ENCODE results near the gene C3orf18.

DNA sequence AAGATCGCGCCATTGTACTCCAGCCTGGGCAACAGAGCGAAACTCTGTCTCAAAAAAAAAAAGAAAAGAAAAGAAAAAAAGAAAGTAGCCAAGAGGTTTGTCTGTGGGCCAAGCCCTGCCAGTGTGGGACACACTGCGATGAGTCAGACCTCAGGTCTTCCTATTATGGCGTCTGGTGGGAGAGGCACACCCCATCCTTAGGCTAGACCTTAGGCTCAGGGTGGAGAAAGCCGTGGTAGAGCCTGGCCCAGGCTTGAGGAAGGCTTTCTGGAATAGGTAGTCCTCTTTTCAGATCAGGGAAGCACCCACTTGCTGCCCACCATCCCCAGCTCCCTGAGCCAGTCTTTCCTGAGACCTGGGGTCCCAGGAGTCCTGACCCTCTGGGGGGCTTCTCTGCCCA is 7.8 kb upstream of the C3orf18 start:
- TF ChIP-seq, protein P1, sequence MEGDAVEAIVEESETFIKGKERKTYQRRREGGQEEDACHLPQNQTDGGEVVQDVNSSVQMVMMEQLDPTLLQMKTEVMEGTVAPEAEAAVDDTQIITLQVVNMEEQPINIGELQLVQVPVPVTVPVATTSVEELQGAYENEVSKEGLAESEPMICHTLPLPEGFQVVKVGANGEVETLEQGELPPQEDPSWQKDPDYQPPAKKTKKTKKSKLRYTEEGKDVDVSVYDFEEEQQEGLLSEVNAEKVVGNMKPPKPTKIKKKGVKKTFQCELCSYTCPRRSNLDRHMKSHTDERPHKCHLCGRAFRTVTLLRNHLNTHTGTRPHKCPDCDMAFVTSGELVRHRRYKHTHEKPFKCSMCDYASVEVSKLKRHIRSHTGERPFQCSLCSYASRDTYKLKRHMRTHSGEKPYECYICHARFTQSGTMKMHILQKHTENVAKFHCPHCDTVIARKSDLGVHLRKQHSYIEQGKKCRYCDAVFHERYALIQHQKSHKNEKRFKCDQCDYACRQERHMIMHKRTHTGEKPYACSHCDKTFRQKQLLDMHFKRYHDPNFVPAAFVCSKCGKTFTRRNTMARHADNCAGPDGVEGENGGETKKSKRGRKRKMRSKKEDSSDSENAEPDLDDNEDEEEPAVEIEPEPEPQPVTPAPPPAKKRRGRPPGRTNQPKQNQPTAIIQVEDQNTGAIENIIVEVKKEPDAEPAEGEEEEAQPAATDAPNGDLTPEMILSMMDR (IDR thresholded peaks at IDR 0.05), result no peak
- no peak for TF ChIP-seq POLR2A (IDR thresholded peaks at IDR 0.05)
- no peak for TF ChIP-seq POLR2AphosphoS5 (IDR thresholded peaks at IDR 0.05)
- no peak for TF ChIP-seq EP300 (IDR thresholded peaks at IDR 0.05)
